GM21717 (cell line): ENCODE data around the gene CUEDC1.
A peak's percentile ranks its signal among the peaks of the same experiment; 100 is the strongest.

Experiments
- ATAC-seq: cut with Tn5 transposase; IDR thresholded peaks from one replicate; pipeline ENCODE4 v1.9.1; 2021; ENCODE audit warnings: mild to moderate bottlenecking, moderate library complexity; ENCODE audit not compliant: unreplicated experiment

CUEDC1 gene

DNA sequence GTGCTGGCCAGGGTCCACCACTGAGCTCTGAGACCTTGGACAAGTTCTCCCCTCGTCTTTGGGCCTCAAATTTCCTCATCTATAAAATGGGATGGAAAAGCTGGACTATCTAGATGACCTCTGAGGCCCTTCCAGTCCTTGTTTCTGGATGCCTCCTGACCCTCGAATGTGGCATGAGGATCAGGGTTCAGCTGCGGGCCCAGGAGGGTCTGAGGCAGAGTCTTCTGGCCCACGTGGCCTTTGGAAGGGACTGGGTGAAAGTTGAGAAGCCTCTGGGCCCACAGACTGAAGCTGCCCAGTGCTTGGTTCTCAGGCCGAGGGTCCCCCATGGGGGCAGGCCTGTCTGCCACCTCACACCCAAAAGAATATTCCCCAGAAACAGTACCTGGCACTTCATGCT is 88.5 kb downstream of the CUEDC1 start:
- no peak for ATAC-seq

DNA sequence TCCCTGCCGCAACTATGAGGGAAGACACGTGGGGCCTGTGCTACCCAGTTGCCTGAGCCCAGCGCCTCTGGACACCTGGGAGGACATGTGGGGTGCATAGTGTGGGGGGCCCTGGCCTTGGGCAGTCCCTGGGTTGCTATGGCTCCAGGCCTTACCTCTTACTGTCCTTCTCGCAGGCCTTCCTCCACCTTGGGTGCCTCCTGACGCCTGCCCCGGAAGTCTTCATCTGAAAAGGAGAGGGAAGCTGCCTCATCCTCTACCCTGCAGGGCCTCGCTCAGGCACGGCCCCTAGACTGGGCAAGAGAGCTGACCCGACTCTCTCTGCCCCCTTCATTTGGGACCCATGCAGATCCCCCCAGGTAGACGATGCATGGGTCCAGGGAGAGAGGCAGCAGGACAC is 88.9 kb downstream of the CUEDC1 start:
- ATAC-seq = no peak

GRCh38 chr17:57864273-57864672 is 90.9 kb downstream of the CUEDC1 start:
- ATAC-seq = no peak

- ATAC-seq = no peak
Measured at GRCh38 chr17:57862694-57863667, 92.2 kb downstream of the CUEDC1 start.

GRCh38 chr17:57861790-57862693 is 93.2 kb downstream of the CUEDC1 start:
- no peak for ATAC-seq

DNA sequence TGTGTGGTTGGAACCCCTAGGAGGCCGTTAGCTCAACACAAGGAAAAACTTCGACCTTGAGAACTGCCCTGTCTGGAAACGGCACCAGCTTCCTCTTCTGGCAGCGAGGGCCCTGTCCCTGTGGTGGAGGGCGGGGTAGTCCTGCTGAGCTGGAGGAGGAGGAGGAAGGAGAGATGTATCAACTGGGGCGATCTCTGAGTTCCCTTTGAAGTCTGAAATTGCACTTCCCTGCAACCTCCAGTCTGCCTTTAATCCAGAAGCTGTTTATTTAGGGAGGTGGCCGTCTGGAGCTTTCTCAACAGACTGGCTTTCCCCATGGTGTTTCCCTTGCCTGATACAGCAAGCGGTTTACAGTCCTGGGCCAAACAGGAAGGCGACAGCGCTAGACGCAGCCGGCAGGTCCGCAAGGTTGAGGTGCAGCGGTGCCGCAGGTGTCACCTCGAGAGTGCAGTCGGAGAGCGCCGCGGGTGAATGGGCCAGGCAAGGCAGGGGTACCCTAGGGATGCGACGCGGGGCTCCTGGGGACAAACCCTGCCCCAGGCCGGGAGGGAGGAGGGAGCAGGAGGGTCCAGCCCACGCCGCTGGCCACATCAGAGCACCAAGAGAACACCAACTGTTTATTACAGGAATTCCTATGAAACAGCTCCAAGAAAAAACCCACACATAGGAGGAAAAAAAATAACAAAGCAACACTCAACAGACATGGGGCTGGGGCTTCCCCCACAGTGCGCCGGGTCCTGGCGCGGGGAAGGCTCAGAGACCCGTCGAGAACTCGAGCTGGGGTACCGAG is 94.0 kb downstream of the CUEDC1 start:
- no peak for ATAC-seq

DNA sequence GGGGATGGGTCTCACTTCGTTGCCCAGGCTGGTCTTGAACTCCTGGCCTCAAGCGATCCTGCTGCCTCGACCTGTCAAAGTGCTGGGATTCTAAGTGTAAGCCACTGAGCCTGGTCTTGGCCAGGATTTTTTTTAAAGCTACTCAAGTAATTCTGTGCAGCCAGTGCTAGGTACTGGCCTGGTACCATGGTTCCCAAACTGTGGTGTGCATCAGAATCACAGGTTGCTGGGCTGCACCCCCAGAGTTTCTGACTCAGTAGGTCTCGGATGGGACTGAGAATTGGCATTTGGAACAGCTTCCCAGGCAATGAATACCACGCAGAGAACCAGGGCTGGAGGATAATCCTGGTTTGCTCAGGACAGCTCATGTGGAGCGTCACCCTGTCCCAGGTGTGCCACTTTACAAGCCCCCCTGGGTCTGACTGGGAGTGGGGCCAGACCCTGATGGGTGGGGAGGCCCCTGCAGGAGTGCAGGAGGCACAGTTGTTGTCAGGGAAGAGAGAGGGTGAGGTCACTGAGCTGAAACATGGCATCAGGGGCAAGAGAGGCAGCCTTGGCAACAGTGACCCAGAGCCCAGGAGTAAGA is 94.7 kb downstream of the CUEDC1 start:
- no peak for ATAC-seq

- ATAC-seq = no peak
Measured at GRCh38 chr17:57859601-57860413, 95.4 kb downstream of the CUEDC1 start.

DNA sequence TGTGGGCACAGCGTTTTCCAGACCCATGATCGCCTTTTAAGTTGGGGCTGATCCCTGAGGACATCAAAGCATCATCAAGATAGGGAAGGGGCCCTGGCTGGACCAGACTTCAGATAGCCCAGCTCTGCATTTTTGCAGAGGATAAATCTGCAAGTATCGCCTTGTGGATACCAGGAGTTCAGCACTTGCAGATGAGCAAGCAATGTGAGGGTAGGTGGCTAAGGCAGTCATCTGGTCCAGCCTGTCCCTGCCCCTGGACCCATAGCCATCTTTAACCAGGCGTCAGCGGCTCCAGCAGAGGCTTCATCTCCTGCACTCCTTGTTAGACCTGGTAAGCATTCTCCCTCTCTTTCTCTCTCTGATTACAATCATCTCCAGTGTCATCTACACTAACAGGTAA is 96.4 kb downstream of the CUEDC1 start:
- no peak for ATAC-seq

DNA sequence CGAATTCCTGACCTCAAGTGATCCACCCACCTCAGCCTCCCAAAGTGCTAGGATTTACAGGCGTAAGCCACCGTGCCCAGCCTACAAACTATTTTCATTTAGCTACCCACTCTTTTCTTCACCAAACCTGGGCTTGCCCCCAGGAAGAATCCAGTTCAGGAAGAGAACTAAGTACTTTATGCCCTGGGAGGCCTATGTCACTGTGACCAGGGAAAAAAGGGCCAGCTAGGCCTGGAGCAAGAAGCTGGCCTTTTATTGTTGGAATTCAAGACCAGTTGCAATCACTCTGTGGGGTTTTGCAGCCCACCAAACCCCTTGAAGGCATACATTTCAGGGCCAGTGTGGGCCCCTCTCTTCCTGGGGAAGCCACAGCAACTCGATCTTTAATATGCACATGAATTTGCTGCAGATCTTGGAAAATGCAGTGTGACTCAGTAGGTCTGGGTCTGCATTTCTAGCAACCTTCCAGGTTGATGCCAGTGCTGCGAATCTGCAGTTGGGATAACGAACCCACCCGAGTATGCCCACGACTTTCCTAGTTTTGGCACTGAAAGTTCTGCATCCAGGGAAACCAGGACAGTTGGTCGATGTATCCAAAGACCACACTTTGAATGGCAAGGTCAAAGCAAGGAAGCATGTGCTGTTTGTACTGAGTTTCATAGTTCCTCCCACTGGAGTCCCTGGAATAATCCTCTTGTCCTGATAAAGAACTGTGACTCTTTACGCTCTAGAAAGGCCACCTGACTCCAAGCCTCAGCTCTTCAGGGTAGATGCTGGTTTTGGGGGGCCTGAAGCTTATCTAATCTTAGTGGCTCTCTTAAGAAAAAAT is 98.2 kb downstream of the CUEDC1 start:
- no peak for ATAC-seq

DNA sequence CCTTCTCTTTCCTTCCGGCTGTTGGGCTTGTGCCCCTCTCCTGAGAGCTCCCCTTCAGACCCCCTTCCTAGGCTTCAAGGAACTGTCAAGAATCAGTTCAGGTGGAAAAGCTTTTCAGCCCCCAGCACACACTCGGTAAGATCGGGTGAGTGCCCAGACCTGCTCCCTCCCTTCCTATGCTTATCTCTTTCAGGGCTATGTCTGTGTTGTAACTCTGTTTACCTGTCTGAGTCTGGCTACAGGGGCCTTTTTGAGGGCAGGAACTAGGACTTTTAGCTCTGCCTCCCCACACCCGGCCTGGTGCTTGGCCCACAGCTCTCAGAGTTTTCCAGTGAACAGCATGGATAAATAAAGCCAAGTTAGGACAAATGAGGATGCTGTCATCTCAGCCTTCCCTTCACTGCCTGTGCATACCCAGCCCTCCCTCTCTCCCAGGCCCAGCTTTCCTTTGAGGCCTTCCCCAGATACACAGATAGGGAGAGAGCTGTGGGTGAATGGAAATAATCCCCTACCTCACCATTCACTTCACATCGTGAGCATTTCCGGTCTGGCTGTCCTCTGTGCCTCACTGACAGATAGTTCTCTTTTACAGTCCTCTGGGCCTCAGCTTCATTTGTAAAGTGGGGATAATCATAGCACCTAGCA is 99.7 kb downstream of the CUEDC1 start:
- no peak for ATAC-seq

DNA sequence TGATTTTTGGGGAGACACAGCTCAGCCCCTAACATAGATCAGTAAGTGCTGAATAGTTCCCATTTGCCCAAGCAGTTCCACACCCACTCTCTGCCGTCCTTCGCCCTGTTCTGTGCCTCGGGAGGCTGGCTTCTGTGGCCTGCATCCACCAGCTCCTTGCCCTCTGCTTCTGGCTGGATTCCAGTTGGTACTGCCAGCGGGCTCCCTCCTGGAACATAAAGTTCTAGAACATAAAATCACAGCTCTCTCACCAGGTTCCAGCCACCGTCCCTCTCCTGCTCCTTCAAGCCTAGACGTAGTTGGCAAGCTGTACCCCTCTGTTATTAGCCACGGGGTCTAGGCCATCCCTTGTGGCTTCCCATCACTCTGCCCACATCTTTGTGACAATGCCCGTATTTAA is 101.5 kb downstream of the CUEDC1 start:
- no peak for ATAC-seq

- no peak for ATAC-seq
Measured at GRCh38 chr17:57852955-57853328, 102.3 kb downstream of the CUEDC1 start.

- ATAC-seq = no peak
Measured at GRCh38 chr17:57852092-57852954, 102.9 kb downstream of the CUEDC1 start.

DNA sequence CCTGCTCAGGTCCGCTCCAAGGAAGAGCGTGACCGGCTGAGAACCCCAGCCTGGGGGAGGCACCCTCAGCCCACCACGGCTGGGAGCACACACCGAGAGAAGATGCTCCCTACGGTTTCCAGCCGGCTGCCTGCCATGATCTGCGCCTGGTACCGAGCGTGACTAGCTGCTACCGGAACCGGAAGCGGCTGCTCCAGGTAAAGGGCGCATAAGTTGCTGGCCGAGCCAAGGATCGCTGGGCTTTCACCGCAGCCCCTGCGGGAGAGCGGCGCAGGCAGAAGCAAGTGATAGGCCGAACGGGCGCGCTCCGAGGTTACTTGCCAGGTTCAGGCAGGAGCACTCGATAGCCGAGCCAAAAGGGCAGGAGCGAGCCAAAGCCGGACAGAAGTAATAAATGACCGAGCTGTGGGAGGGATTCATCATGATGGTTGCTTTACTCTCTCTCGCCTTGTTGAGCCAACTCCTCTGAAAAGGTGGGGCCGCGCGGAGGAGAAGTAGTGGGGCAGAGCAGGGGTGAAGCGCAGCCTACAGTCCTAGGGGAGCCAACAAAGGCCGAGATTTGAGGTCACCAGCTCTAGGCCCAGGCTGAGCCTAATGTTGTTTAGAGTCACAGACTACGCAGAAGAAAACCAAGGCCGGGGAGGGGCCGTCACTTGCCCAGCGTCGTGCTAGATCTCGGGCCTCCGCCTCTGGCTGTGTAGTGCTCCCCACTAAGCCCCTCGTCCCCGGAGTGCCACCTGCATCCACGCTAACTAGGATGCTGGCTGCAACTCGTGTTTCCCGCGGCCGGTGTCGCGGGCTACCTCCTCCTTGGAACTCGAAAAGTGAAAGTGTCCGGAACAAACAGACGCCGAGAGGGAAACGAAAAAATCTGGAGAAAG is 105.1 kb downstream of the CUEDC1 start, which contains the start of gene MRPS23:
MRPS23 (minus strand) TSS at position 171 of the 881 bp plus-strand sequence; CDS start at position 137, 34 bp downstream.
- peak; percentile 79 for ATAC-seq

DNA sequence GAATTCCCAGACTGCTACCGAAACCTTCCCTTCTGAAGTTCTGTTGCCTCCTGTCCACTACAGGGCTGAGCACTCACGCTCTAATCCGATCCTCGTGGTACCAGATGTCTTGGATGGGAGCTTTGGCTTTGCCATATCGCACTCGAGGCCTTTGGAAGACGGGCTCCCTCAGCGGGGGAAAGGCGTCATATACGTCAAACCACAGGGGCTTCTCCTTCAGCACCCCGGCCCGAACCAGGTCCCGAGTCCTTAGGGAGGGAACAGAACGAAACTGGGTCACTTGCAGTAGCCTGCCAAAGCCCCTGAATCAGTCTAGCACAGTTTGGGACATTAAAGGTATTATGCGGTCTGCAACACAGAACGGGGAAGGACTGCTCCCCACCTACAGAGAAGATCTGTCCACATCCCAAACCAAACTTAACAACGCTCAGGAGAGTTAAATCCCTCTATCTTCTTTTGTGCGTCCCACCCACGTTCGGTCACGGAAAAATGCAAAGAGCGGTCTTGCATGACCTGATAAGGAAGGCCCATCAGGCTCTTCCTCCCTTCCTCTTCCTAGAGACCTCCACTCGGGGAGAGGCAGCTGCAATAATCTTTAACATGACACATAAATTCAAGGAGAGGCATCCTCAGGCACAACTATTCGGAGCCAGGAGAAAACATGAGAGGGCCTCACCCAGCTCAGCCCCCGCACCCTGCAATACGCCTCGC is 105.9 kb downstream of the CUEDC1 start:
- ATAC-seq = no peak
